RWPE1 (cell line): ENCODE results near the gene BCL11A.
"Not testable (repeated sequence)": the region's sequence is repeated elsewhere in the genome, so short reads cannot be mapped to it uniquely, and the experiment has no call there.

Experiments
- CTCF ChIA-PET: fragments of 350-600 bp; sonication (Branson Sonifier 250); formaldehyde crosslinking; extraction: SDS; loops from one replicate; lab custom pipeline; 2021; lab: Yijun Ruan, JAX
- POLR2A ChIA-PET: fragments of 400-600 bp; formaldehyde crosslinking; extraction: SDS; loops from one replicate; lab custom pipeline; 2020; ENCODE audit warnings: antibody characterized with exemption; ENCODE audit not compliant: low non-redundant PET; lab: Yijun Ruan, JAX
- DNase-seq: peaks from one replicate; pipeline ENCODE4 v3.0.0; 2012; ENCODE audit warnings: low spot score
- H3K27ac ChIP-seq: fragments of 450-650 bp; 2 replicates; pipeline ENCODE4 v1.5.1; 2017
- TF ChIP-seq, protein P1 (sequence below): fragments of 450-650 bp; conservative IDR thresholded peaks from 2 replicates; pipeline ENCODE4 v1.5.1; 2017; ENCODE audit warnings: low read depth, mild to moderate bottlenecking

The BCL11A gene

DNA sequence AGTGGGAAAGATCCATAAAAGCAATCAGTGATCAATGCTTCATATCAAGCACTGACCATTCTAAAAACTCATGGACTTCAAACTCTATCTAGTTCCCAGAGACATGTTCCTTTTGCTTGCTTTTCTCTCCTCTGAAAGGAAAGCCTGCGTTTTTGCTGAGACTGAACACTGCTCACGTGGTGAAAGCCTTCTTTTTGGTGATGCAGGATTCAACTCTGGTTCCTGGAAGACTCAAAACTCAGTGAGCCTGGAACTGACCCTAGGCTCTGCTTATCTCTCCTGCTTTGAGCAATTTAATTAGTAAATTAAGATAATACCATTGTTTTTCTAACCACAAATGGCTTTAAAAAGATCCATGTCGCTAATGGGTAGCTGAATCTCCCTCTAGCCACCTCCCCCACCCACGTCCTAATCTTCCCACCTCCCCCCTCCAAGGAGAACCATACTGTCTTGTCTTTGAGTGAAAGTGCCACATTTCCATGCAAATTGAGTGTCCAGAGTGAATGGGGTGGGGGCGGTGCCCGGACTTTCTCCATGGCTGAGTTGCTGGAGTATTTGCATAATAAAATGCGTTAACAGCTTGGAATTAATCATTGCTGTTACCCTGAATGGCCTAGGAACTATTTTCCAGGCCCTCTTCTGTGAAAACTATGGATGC is 130.5 kb downstream of the BCL11A start:
- POLR2A ChIA-PET: no interaction called here
- no peak for DNase-seq
- H3K27ac ChIP-seq: no peak overlapping the region
- CTCF ChIA-PET: interaction anchor here (1.0 kb wide), 1 partner anchor 9 kb away, joined by 3 read pairs; no protein-coding TSS in a partner anchor
- TF ChIP-seq, protein P1, sequence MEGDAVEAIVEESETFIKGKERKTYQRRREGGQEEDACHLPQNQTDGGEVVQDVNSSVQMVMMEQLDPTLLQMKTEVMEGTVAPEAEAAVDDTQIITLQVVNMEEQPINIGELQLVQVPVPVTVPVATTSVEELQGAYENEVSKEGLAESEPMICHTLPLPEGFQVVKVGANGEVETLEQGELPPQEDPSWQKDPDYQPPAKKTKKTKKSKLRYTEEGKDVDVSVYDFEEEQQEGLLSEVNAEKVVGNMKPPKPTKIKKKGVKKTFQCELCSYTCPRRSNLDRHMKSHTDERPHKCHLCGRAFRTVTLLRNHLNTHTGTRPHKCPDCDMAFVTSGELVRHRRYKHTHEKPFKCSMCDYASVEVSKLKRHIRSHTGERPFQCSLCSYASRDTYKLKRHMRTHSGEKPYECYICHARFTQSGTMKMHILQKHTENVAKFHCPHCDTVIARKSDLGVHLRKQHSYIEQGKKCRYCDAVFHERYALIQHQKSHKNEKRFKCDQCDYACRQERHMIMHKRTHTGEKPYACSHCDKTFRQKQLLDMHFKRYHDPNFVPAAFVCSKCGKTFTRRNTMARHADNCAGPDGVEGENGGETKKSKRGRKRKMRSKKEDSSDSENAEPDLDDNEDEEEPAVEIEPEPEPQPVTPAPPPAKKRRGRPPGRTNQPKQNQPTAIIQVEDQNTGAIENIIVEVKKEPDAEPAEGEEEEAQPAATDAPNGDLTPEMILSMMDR: no peak

DNA sequence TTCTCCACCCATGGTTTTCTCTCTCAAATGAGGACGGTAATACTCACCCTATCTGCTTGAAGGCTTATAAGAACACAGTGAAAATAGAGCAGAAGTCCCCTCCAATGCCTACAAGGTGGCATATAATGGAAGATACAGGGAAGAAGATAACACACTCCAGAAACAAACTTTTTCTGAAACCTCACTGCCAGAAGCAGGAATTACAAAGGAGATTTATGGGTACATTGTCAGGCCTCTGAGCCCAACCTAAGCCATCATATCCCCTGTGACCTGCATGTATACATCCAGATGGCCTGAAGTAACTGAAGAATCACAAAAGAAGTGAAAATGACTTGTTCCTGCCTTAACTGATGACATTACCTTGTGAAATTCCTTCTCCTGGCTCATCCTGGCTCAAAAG is 136.2 kb downstream of the BCL11A start:
- POLR2A ChIA-PET, DNase-seq, H3K27ac ChIP-seq: not testable (repeated sequence)
- CTCF ChIA-PET: interaction anchor here (0.6 kb wide), 1 partner anchor 118 kb away, joined by 3 read pairs; no protein-coding TSS in a partner anchor

DNA sequence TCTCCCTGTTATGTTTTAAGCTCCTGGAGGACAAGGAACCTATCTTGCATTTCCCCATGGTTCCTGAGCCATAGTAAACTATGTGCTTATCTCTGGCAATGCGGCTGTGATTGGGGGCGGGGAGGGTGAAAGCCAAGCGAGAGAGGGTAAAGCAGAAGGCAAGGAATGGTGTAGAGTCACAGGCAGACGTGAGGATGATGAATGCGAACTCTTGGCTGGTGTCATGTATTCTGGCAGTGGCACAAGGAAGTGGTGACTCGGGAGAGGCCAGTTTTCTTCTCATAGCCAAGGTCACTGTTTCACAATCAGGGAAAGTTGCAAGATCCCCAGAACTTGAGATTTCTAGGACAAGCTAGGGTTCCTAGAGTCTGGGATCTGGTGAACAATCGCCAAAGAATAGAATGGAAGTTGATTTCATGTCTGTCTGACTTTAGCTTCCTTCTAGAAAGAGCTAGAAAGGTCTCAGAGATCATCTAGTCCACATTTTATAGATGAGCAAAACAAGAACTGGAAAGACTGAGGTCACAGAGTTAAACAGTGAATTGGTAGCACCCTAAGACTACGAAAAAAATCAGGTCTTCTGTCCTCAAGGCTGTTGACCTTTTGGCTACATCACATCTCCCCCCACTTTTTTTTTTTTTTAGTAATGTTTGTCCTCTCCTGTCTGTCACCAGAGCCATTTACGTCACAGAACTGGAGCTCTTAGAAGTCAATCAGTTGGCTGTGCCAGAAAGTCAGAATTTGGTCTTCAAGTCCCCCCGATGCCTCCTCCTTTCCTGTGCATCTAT is 137.0 kb downstream of the BCL11A start:
- POLR2A ChIA-PET: no interaction called here
- CTCF ChIA-PET: interaction anchor here (0.5 to 0.7 kb wide), 4 partner anchors 57 to 143 kb away, joined by 3 to 4 read pairs (median 3); no protein-coding TSS in a partner anchor
- DNase-seq: no peak
- H3K27ac ChIP-seq: no peak overlapping the region
- TF ChIP-seq, protein P1: no peak

DNA sequence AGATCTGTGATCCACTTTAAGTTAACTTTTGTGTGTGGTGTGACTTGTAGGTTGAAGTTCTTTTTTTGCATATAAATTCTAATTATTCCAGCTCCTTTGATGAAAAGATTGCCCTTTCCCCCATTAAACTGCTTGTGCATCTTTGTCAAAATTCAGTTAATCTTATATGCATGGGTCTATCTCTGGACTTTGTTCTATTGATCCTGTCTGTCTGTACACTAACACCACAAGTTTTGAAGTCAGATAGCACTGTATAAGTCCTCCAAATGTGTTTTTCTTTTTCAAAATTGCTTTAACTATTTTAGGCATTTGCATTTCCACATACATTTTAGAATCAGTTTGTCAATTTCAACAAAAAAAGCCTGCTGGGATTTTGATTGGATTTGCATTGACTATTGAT is 137.6 kb downstream of the BCL11A start:
- TF ChIP-seq, protein P1: no peak
- DNase-seq: no peak
- ChIA-PET POLR2A (interaction anchor here (0.6 kb wide), 1 partner anchor 101 kb away, joined by 3 read pairs; no protein-coding TSS in a partner anchor), CTCF (interaction anchor here (0.5 to 0.7 kb wide), 2 partner anchors 99 to 143 kb away, joined by 3 to 4 read pairs; no protein-coding TSS in a partner anchor)
- H3K27ac ChIP-seq: no peak overlapping the region

DNA sequence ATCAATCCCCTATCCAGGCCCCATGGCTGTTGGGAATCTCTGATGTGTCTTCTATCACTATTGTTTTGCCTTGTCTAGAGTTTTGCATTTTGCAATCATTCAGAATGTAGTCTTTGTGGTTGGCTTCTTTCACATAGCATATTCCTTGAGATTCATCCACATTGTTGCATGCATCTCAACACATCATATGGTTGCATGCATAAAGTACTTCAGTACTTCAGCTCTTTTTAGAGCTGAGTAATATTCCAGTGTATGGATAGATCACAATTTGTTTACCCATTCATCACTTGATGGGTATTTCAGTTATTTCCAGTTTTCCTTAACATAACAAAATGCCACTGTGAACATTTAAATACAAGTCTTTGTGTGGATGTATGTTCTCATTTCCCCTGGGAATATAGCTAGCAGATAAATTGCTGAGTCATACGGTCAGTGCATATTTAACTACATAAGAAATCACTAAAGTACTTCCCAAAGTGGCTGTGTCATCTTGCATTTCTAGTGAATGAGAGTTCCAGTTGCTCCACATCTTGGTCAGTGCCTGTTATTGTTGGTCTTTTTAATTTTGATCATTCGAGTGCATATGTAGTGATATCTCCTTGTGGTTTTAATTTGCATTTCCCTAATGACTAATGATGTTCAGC is 138.8 kb downstream of the BCL11A start:
- no peak for DNase-seq
- ChIA-PET CTCF (no interaction called here), POLR2A (no interaction called here)
- TF ChIP-seq, protein P1: no peak
- no peak overlapping the region for H3K27ac ChIP-seq

DNA sequence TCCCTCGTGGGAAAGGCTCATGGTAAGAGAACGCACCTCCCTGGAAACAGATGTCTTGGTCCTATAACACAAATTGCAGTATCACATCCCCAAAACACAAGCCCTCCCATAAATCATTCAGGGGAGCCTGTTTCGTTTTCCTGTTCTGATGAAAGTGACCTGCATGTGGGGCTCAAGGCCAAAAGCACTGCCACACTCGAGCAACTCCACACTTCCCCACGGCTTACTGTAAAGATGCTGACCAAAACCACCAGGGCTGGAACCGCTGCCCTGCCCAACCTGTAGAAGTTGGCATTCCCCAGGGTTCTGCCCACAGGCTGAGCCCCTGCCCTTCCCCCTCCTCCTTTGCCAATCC is 139.7 kb downstream of the BCL11A start:
- H3K27ac ChIP-seq: no peak overlapping the region
- ChIA-PET POLR2A (no interaction called here), CTCF (interaction anchor here (0.7 kb wide), 1 partner anchor 199 kb away, joined by 4 read pairs; no protein-coding TSS in a partner anchor)
- DNase-seq: no peak
- TF ChIP-seq, protein P1: no peak
